Measurements from ENCODE around the gene MRPL58. TPM values are rescaled to one million over a fixed set of nuclear protein-coding genes. Genes with fewer than 3 reads are reported as not detected.

Gene MRPL58
- total RNA-seq, 1 experiment from 2014 or later = 41.0 TPM

- Mint-ChIP-seq H3K36me3 (ENCODE audit: insufficient read depth in 1 of 3, low read depth in 3 of 3) (peaks cover 34 to 62% (median 59%) of the 10 kb centered on the region in 3 experiments), H3K27ac (no peak overlapping the region), H3K9me3 (no peaks in the 10 kb centered on the region), H3K4me1 (peaks cover 0 to 7% of the 10 kb centered on the region in 2 experiments; a peak in 2 of 4 replicates), H3K27me3 (ENCODE audit: low read depth) (no peaks in the 10 kb centered on the region; the same call in none of the 2 replicates), H3K4me3 (no peak overlapping the region)
- H3K56ac ChIP-seq (ENCODE audit: insufficient read length, low read depth, low read length) = no peak overlapping the region
- no peaks in the 10 kb centered on the region for H3K4me1 ChIP-seq (ENCODE audit: insufficient read depth, low read length)
- H3K23me2 ChIP-seq (ENCODE audit: insufficient read length, low read depth, low read length, poor library complexity, severe bottlenecking) = no peaks in the 10 kb centered on the region
- H2BK12ac ChIP-seq (ENCODE audit: insufficient read length, low read depth, low read length) = no peak overlapping the region
- no peak overlapping the region for H4K8ac ChIP-seq (replicated peaks; ENCODE audit: insufficient read length, low read depth, low read length)
- H3K79me1 ChIP-seq (ENCODE audit: insufficient read depth, low read depth, low read length, poor library complexity, severe bottlenecking) = no peaks in the 10 kb centered on the region
- no peak overlapping the region for H3K4ac ChIP-seq (ENCODE audit: low read depth, low read length)
- no peak for TF ChIP-seq CTCF (conservative IDR thresholded peaks at IDR 0.05)
- no peak overlapping the region for H2BK120ac ChIP-seq (ENCODE audit: low read depth, low read length, poor library complexity, severe bottlenecking)
- no peaks in the 10 kb centered on the region for H3K27me3 ChIP-seq (ENCODE audit: insufficient read depth, low read length)
- peaks cover 3% of the 10 kb centered on the region for H4K20me1 ChIP-seq (ENCODE audit: control insufficient read depth, insufficient read depth, insufficient read length)
- H2BK5ac ChIP-seq (ENCODE audit: insufficient read length, low read length) = no peak overlapping the region
- H4K91ac ChIP-seq (ENCODE audit: insufficient read length, low read depth, low read length) = no peak overlapping the region
- H2AFZ ChIP-seq (ENCODE audit: low read length) = no peak overlapping the region
- H3K27ac ChIP-seq (ENCODE audit: insufficient read length, low read depth, low read length) = no peak overlapping the region
- no peak overlapping the region for H2BK20ac ChIP-seq (ENCODE audit: low read depth, low read length, poor library complexity, severe bottlenecking)
- H3K9ac ChIP-seq (ENCODE audit: extremely low read depth, insufficient read length, low read length) = no peak overlapping the region
- DNase-seq = no peak
- H3K23ac ChIP-seq (ENCODE audit: insufficient read length, low read depth, low read length) = no peak overlapping the region
- no peak overlapping the region for H3T11ph ChIP-seq (ENCODE audit: low read length)
- H3K9me3 ChIP-seq (ENCODE audit: control insufficient read depth, low read depth, low read length) = no peaks in the 10 kb centered on the region
- no peak overlapping the region for H3K4me2 ChIP-seq (ENCODE audit: insufficient read depth, insufficient read length, low read length)
- H2AK5ac ChIP-seq (ENCODE audit: insufficient read length, low read length) = no peak overlapping the region
- no peak overlapping the region for H3K18ac ChIP-seq (ENCODE audit: insufficient read length, low read depth, low read length)
- no peaks in the 10 kb centered on the region; the same call in 1 of the 2 replicates for H3K79me2 ChIP-seq (ENCODE audit: insufficient read depth, low read length)
- H4K5ac ChIP-seq (ENCODE audit: insufficient read length, low read depth, low read length) = no peak overlapping the region
- H2BK15ac ChIP-seq (ENCODE audit: low read depth, low read length) = no peak overlapping the region
- WGBS (ENCODE audit: extremely low coverage, insufficient read length, low lambda C conversion rate) = no CpG with 5 or more reads among the region's 3 CpGs
- no peak overlapping the region for H3K14ac ChIP-seq (ENCODE audit: insufficient read depth, low read length)
These were observed 51.2 kb downstream of the MRPL58 start for GRCh38 chr17:75063626-75064025.
